Stimulated activated CD8-positive, alpha-beta memory T cell treated with anti-CD3 and anti-CD28 coated beads, Interleukin-4, amount 100 ng/mL, for 48 hours (primary cell): Measurements from ENCODE around the gene ZNF248.

Experiments used
- DNase-seq: peaks from one replicate; pipeline ENCODE4 v3.0.0-alpha.2; 2020

ZNF248 gene

GRCh38 chr10:37819797-37820196, 37.6 kb downstream of the ZNF248 start:
- DNase-seq = no peak

GRCh38 chr10:37816290-37816689, 41.1 kb downstream of the ZNF248 start:
- no peak for DNase-seq

- DNase-seq = no peak
These were observed 43.6 kb downstream of the ZNF248 start for GRCh38 chr10:37813763-37814162.

GRCh38 chr10:37812290-37812689, 45.1 kb downstream of the ZNF248 start:
- no peak for DNase-seq

- no peak for DNase-seq
These were observed 54.1 kb downstream of the ZNF248 start for GRCh38 chr10:37803269-37803668.

GRCh38 chr10:37801557-37801956, 55.9 kb downstream of the ZNF248 start:
- no peak for DNase-seq

GRCh38 chr10:37794305-37794976, 63.0 kb downstream of the ZNF248 start:
- no peak for DNase-seq

- DNase-seq = no peak
These were observed 67.8 kb downstream of the ZNF248 start for GRCh38 chr10:37789590-37789989.

- DNase-seq = no peak
These were observed 72.7 kb downstream of the ZNF248 start for GRCh38 chr10:37784678-37785077.

- no peak for DNase-seq
These were observed 76.9 kb downstream of the ZNF248 start for GRCh38 chr10:37780536-37780935.

- DNase-seq = no peak
These were observed 80.4 kb downstream of the ZNF248 start for GRCh38 chr10:37777056-37777455.

GRCh38 chr10:37775612-37776011, 81.8 kb downstream of the ZNF248 start:
- DNase-seq = no peak

GRCh38 chr10:37774351-37774750, 83.1 kb downstream of the ZNF248 start:
- no peak for DNase-seq

GRCh38 chr10:37765216-37765615, 92.2 kb downstream of the ZNF248 start:
- DNase-seq = no peak

GRCh38 chr10:37763132-37763531, 94.3 kb downstream of the ZNF248 start:
- no peak for DNase-seq

GRCh38 chr10:37762287-37762686, 95.1 kb downstream of the ZNF248 start:
- no peak for DNase-seq

GRCh38 chr10:37760817-37761216, 96.6 kb downstream of the ZNF248 start:
- DNase-seq = no peak

- no peak for DNase-seq
These were observed 99.3 kb downstream of the ZNF248 start for GRCh38 chr10:37758074-37758473.

GRCh38 chr10:37754538-37755323, 102.7 kb downstream of the ZNF248 start:
- no peak for DNase-seq

- DNase-seq = no peak
These were observed 105.0 kb downstream of the ZNF248 start for GRCh38 chr10:37752334-37752875.

- no peak for DNase-seq
These were observed 109.2 kb downstream of the ZNF248 start for GRCh38 chr10:37748170-37748569.

- DNase-seq = no peak
These were observed 110.3 kb downstream of the ZNF248 start for GRCh38 chr10:37747081-37747480.

GRCh38 chr10:37741831-37742230, 115.6 kb downstream of the ZNF248 start:
- no peak for DNase-seq

GRCh38 chr10:37739181-37739580, 118.2 kb downstream of the ZNF248 start:
- no peak for DNase-seq
